Thyroid gland (tissue), 4 donors: ENCODE measurements around the gene OTOG.

Source experiments
- CTCF ChIP-seq, 6 experiments: fragments of 200-600 bp in 3 of 6; fragments of 450-650 bp in 3 of 6; sonication (generic) in 3 of 6; IDR thresholded peaks; one replicate each; pipeline ENCODE4 v1.5.1; 2016 to 2019; ENCODE audit warnings: antibody characterized with exemption in 6 of 6, mild to moderate bottlenecking in 2 of 6, inconsistent platforms in 1 of 6, moderate library complexity in 1 of 6
- POLR2A ChIP-seq, 2 donors: fragments of 450-650 bp; IDR thresholded peaks; one replicate each; pipeline ENCODE4 v1.6.1; 2017; ENCODE audit warnings: antibody characterized with exemption in 2 of 2, mild to moderate bottlenecking in 2 of 2, moderate library complexity in 1 of 2

- TF ChIP-seq POLR2A (IDR thresholded peaks at IDR 0.05) (no peak), CTCF (IDR thresholded peaks at IDR 0.05) (no peak)
Measured at GRCh38 chr11:17513853-17514252, 33.2 kb upstream of the OTOG start.
